ENCODE results near the gene WNT8B.
A peak's percentile ranks its signal among the peaks of the same experiment; 100 is the strongest.

WNT8B gene

GRCh38 chr10:100519311-100520051 is 56.7 kb downstream of the WNT8B start, which contains the start of gene SEC31B:
TSS of gene SEC31B (minus strand) at chr10:100519861. CDS start at chr10:100516952, 2,909 bp downstream.
- no peak for DNase-seq (ENCODE audit: low read depth, low spot score)

DNA sequence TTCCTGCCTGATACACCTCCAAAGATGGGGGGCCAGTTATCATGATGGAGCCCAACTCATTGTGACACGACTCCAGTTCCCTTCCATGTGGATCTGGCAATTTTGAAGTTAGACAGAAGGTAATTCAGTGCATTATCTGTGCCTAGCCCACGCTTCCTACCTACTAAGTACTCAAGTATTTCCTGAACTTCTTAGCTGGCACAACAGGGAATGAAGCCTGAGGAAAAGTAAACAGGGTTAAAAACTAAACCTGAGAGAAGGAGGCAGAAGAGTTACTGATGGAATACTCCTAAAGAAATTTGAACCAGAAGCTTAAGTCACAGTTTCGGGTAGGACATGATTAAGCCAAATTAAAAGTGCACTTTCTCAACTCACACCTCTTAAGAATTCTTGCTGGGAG is 58.0 kb downstream of the WNT8B start:
- no peak for DNase-seq (ENCODE audit: low read depth, low spot score)

DNA sequence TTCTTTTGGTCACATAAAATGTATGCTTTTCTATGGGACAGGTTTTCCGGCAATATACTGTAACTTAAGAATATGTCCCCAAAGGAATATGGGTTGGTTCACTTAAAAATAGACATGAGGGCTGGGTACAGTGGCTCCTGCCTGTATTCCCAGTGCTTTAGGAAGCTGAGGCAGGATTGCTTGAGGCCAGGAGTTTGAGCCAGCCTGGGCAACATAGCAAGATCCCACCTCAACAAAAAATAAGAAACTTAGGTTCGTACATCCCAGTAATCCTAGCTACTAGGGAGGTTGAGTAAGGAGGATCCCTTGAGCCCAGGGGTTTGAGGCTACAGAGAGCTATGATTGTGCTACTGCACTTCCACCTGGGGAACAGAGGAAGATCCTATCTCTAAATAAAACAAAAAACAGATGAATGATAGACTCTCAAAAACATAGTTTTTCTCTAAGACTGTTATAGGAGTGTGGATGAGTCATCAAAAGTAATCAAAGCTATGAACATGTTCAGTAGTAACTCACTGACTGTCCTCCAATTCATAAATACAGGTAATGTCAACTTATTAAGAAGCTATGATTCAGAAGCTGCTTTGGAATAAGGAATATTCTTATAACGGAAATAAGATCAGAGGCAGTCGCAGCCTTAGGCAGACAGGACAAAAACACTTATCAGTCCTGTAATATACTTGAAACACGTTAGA is 59.4 kb downstream of the WNT8B start:
- DNase-seq (ENCODE audit: low read depth, low spot score): no peak

DNA sequence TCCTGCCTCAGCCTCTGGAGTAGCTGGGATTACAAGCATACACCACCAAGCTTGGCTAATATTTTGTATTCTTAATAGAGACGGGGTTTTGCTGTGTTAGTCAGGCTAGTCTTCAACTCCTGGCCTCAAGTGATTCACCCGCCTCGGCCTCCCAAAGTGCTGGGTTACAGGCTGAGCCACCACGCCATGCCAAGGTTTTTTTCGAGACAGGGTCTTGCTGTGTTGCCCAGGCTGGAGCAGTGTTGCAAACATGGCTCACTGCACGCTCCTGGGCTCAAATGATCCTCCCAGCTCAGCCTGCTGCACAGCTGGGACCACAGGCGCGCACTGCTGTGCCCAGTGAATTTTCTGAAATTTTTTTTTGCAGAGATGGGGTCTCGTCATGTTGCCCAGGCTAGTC is 60.1 kb downstream of the WNT8B start:
- DNase-seq (ENCODE audit: low read depth, low spot score): no peak

- DNase-seq (ENCODE audit: low read depth, low spot score): no peak
Observed at GRCh38 chr10:100524206-100524605, 61.4 kb downstream of the WNT8B start.

DNA sequence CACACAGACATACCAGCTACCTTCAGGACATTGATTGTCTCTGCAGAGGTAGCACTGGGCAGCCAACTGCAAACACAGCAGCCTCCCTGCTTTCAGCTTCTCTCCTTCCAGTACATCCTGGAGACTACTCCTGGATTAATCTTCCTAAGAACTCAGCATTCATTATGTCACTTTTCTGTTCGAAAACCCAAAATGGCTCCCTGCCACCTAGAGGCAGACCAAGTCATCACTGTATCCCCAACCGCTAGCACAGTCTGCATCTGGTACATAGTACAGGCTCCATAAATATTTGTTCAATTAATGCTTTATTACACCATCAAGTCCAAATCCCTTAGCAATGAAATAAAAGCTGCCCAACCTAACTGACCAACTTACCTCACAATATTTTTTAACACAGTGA is 61.8 kb downstream of the WNT8B start:
- DNase-seq (ENCODE audit: low read depth, low spot score): no peak

DNA sequence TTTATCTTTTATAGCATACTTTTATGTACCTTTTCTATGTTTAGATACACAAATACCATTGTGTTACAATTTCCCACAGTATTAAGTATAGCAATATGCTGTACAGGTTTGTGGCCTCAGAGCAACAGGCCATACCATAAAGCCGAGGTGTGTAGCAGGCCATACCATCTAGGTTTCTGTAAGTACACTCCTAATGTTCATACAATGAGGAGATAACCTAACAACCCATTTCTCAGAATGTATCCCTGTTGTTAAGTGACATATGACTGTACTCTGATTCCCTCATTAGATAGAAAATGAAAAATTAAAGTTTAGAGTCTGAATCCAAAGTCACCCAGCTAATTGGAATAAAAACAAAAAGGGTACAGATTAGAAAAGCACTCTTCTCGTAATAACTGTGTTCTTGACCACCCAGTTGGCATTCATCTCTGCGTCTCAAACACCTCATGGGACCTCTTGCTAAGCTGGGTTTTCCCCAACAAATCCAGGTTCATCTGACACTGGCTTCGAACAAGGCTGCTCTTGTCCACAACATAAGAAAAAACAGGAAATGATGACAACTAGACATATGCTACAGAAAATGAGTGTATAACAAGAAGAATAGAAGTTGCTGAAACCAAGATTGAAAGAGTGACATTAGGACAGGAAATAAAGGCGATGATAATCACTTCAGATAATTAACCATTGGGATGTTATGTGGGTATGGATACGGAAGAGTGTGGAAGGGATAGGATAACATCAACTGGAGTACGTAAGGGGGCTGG is 65.5 kb downstream of the WNT8B start:
- DNase-seq (ENCODE audit: low read depth, low spot score): no peak

DNA sequence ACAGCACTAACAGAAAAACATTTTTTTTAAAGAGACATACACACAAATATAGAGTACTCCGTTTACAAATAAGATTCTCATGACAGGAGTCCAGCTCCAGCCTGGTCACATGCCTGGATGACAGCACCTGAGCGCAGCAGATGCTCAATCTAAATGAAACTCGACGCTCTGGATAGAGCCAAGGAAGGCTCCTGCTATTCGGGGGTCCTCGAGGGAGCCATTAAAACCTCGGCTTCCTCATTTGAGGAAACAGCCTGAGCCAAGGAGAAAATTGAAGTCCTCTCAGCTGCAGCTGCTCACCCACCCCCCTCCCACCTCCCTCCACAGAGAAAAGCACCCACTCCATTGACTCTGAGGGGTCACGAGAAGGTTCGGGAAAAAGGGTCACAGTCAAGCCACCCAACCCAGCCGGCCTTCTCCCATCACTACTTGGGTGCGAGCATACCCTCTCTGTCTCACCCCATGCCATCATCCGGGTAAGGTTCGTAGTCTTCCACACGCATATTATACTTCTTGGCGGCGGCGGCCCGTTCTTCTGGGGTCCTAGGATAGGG is 66.2 kb downstream of the WNT8B start:
- no peak for DNase-seq (ENCODE audit: low read depth, low spot score)

- DNase-seq (ENCODE audit: low read depth, low spot score): peak; percentile 71
Observed at GRCh38 chr10:100529475-100530298, 66.9 kb downstream of the WNT8B start, which contains the start of gene NDUFB8. TSS of gene NDUFB8 (minus strand) at chr10:100529871. CDS start at chr10:100529851, 20 bp downstream.

DNA sequence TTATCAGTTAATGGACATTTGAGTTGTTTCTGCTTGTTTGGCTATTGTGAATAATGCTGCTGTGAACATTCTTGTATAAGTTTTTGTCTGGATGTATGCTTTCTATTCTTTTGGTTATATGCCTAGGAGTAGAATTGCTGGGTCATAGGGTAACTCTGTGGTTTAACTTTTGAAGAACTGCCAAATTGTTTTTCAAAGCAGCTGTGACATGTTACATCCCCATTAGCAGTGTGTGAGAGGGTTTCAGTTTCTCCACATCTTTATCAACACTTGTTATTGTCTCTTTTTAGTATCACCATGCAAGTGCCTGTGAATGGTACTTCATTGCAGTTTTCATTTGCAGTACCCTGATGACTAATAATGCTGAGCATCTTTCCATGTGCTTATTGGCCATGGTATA is 69.0 kb downstream of the WNT8B start:
- DNase-seq (ENCODE audit: low read depth, low spot score): no peak

All from smooth muscle cell of the brain vasculature (primary cell).